ENCODE data around the gene FBXL5.

Gene FBXL5

GRCh38 chr4:15556511-15557092, 98.6 kb downstream of the FBXL5 start:
- DNase-seq, result no peak
